Measurements from ENCODE around the gene FFAR1. TPM values are rescaled to one million over a fixed set of nuclear protein-coding genes. Genes with fewer than 3 reads are reported as not detected.

Gene FFAR1
- total and polyA plus RNA-seq, 2 donors (not counting 1 experiment from before 2014, with no cell fraction given) = not detected

DNA sequence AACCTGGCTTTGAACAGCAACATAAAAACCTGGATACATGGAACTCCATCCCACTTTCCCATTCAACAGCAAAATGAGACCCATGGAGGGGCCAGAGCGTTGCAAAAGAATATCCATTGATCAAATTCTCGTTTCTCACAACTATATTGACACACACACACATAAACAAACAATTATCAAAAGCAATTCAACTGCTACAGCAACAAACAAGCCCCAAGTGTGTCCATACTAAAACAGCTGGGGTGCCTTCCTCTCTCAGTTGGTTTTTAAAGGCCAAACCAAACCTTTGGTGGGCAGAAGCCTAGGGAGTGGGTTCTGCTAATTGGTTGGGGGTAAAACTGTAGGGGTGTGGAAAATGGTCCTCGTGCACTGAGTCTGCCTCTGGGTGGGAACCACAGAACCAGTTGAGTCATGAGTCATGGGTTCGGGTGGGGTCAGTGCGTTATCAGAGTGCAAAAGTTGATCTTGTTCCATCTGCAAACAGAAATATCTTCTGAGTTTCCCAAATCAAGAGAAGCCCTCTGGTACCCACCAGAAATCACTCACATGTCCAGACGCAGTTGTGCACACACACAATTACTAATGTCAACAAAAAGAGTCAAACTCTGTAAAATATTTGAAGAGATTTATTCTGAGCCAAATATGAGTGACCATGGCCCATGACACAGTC is 41.6 kb downstream of the FFAR1 start:
- Histone ChIP-seq H3K4me3 (replicated peaks in 1 of 4; ENCODE audit: control extremely low read depth in 1 of 4, insufficient read depth in 1 of 4, low read depth in 3 of 4, low read length in 4 of 4) (no peak overlapping the region), H4K20me1 (ENCODE audit: control insufficient read depth, extremely low read depth, insufficient read depth, low read length) (no peaks in the 10 kb centered on the region), H3K27me3 (ENCODE audit: control insufficient read depth, insufficient read depth, low read length) (no peaks in the 10 kb centered on the region), H3K36me3 (ENCODE audit: control insufficient read depth, insufficient read depth, low read length) (no peaks in the 10 kb centered on the region), H2AFZ (ENCODE audit: low read length) (no peak overlapping the region), H3K9me3 (ENCODE audit: control insufficient read depth, insufficient read depth, low read depth, low read length) (no peaks in the 10 kb centered on the region), H3K4me2 (ENCODE audit: extremely low read depth, insufficient read depth, low read length) (no peak overlapping the region), H3K4me1 (ENCODE audit: control insufficient read depth, extremely low read depth, insufficient read depth, low read length) (no peaks in the 10 kb centered on the region), H3K9ac (ENCODE audit: insufficient read depth, low read length) (no peak overlapping the region), H3K27ac (ENCODE audit: insufficient read depth, low read length) (no peak overlapping the region), H3K79me2 (ENCODE audit: control insufficient read depth, insufficient read depth, low read length) (no peaks in the 10 kb centered on the region)
- DNase-seq (ENCODE audit: low read depth in 2 of 2) = no peak
- TF ChIP-seq, protein P1, sequence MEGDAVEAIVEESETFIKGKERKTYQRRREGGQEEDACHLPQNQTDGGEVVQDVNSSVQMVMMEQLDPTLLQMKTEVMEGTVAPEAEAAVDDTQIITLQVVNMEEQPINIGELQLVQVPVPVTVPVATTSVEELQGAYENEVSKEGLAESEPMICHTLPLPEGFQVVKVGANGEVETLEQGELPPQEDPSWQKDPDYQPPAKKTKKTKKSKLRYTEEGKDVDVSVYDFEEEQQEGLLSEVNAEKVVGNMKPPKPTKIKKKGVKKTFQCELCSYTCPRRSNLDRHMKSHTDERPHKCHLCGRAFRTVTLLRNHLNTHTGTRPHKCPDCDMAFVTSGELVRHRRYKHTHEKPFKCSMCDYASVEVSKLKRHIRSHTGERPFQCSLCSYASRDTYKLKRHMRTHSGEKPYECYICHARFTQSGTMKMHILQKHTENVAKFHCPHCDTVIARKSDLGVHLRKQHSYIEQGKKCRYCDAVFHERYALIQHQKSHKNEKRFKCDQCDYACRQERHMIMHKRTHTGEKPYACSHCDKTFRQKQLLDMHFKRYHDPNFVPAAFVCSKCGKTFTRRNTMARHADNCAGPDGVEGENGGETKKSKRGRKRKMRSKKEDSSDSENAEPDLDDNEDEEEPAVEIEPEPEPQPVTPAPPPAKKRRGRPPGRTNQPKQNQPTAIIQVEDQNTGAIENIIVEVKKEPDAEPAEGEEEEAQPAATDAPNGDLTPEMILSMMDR (conservative IDR thresholded peaks at IDR 0.05 in 1 of 2, IDR thresholded peaks at IDR 0.05 in 1 of 2; ENCODE audit: low read depth in 1 of 2, low read length in 2 of 2) = no peak
- no peak for TF ChIP-seq EZH2 (IDR thresholded peaks at IDR 0.05; ENCODE audit: low read length, missing control alignments)

DNA sequence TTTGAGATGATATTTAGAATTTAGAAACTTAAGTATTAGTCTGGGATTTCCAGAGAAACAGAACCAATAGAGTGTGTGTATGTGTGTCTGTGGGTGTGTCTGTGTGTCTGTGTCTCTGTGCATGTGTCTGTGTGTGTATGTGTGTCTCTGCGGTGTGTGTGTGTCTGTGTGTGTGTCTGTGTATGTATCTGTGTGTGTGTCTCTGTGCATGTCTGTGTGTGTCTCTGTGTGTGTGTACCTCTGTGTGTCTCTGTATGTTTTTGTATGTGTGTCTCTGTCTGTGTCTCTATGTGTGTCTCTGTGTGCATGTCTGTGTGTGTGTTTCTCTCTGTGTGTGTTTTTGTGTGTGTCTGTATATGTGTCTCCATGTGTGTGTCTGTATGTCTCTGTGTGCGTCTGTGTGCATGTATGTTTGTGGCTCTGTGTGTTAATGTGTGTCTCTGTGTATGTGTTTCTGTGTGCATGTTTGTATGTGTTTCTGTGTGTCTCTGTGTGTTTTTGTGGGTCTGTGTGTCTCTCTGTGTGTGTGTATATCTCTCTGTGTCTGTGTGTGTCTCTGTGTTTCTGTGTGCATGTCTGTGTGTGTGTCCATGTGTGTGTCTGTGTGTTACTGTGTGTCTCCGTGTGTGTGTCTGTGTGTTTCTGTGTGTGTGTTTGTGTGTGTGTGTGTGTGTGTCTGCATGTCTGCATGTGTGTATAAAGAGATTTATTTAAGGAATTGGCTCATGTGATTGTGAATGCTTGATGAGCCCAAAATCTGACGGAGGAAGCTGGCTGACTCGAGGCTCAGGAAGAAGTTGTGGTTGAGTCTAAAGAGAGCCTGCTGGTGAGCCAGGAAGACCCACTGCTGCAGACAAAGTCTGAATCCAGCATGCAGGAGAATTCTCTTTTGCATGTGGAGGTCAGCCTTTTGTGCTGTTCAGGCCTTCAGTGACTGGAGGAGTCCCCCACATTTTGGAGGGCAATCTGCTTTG is 45.3 kb downstream of the FFAR1 start:
- TF ChIP-seq EZH2 (IDR thresholded peaks at IDR 0.05; ENCODE audit: low read length, missing control alignments) = no peak
- TF ChIP-seq, protein P1 (conservative IDR thresholded peaks at IDR 0.05 in 1 of 2, IDR thresholded peaks at IDR 0.05 in 1 of 2; ENCODE audit: low read depth in 1 of 2, low read length in 2 of 2) = no peak
- Histone ChIP-seq H3K4me3 (replicated peaks in 1 of 4; ENCODE audit: control extremely low read depth in 1 of 4, insufficient read depth in 1 of 4, low read depth in 3 of 4, low read length in 4 of 4) (no peak overlapping the region), H3K36me3 (ENCODE audit: control insufficient read depth, insufficient read depth, low read length) (no peaks in the 10 kb centered on the region), H4K20me1 (ENCODE audit: control insufficient read depth, extremely low read depth, insufficient read depth, low read length) (no peaks in the 10 kb centered on the region), H3K27ac (ENCODE audit: insufficient read depth, low read length) (no peak overlapping the region), H3K79me2 (ENCODE audit: control insufficient read depth, insufficient read depth, low read length) (no peaks in the 10 kb centered on the region), H3K27me3 (ENCODE audit: control insufficient read depth, insufficient read depth, low read length) (no peaks in the 10 kb centered on the region), H3K9ac (ENCODE audit: insufficient read depth, low read length) (no peak overlapping the region), H2AFZ (ENCODE audit: low read length) (no peak overlapping the region), H3K9me3 (ENCODE audit: control insufficient read depth, insufficient read depth, low read depth, low read length) (no peaks in the 10 kb centered on the region), H3K4me2 (ENCODE audit: extremely low read depth, insufficient read depth, low read length) (no peak overlapping the region), H3K4me1 (ENCODE audit: control insufficient read depth, extremely low read depth, insufficient read depth, low read length) (no peaks in the 10 kb centered on the region)
- no peak for DNase-seq (ENCODE audit: low read depth in 2 of 2)

Measured in fibroblast of lung (primary cell).